NCI-H82 treated with DMSO at 0.1 percent for 48 hours (cell line): ENCODE measurements around the gene NTPCR.
"Not testable (repeated sequence)": the region's sequence is repeated elsewhere in the genome, so short reads cannot be mapped to it uniquely, and the experiment has no call there.

Experiments used
- DNase-seq: peaks from one replicate; lab custom pipeline; 2025; ENCODE audit not compliant: unreplicated experiment; lab: John Stamatoyannopoulos, UW

NTPCR gene

DNA sequence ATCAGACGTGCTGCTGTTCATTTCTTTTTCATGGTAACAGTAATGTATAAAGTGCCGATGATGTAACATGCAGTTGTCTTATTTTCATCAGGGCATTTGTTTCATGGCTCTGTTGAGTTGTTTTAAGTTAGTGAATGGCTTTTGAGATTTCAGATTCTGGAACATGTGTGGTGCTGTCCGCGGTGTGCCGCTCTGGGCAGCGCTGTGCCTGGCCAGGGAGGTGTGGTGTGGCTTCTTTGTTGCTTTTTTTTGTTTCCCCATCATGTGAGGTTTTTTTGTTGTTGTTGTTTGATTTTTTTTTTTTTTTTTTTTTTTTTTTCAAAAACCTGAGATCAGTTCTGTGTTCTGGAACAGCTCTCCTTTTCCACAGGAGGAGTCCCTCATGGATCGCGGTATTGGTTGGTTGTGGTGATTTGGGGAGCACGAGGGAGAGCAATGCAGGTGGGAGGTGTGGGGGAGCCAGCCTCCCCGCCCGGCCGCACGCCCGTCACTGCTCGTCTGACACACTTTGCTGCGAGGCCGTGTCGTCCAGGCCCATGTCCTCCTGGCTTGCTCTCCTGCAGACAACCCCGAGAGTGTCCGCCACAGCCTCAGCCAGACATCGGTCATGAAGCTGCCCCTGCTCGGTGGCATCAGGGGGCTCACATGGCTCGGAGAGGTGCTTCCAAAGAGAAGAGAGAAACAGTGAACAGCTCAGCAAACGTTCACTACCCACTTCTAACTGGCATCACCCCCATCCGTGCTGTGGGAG is 33.6 kb downstream of the NTPCR start:
- DNase-seq, result no peak

DNA sequence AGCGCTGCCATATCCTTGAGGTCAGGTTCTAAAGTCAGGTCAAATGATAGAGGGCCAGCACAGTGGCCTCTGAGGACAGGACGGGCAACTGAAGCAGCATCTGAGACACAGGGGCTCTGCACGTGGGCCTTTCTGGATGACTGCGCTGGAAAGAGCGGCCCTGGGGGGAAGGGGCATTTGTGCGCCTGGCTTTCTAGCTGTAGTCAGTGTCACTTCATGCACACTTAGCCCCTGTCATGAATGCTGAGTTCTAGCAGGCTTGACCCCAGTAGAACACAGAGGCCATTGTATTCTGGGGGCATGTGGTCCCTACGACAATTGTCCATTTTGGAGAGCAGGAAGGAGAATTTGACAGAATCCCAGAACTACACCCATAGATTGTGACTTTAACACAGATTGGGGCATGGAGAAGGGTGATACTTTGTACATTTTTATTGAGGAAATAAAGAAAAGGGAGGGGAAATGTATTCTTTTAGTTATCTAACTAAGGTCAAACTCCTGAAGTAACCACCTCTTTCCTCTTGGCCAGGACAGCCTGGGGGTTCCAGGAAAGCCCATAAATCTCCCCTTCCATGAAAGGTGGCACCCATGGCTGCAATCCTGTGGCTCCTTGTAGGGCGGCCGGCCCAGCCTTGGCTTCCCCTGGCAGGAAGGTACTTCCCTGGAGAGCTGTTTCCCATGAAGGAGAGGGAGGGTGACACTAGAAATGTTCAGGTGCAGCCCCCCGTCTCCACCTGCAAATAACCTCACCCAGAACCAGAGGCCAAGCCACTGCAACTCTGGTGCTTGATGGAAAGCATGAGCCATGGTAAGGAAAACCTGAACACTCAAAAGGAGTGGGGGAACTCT is 34.4 kb downstream of the NTPCR start:
- DNase-seq, result no peak

DNA sequence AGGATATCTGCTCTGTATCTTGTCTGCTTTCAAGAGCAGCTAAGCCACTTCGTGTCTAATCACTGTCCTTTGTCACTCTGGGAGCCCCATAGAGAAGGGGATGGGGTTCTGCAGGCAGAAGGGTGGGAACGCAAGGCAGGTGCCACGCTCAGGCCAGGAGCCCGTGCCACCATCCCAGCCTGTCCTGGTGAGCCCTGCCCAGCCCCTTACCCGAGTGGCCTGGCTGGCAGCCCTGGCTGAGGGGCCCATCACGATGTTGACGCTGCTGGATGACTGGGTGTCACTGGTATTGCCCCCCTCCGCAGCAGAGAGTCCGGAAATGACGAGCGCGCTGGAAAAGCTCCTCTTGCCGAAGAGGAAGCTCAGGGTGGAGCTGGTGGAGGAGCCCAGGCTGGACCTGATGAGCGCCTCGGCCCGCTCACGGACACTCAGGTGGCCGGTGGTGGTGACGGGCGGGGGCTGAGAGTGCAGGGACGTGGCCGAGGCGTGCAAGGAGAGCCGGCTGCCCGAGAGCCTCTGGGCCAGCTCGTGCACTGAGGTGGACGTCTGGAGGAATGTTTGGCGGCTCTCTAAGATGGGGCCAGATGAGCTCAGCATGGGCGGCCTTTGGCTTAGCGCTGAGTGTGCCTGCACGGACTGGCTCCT is 35.6 kb downstream of the NTPCR start:
- DNase-seq, result no peak

DNA sequence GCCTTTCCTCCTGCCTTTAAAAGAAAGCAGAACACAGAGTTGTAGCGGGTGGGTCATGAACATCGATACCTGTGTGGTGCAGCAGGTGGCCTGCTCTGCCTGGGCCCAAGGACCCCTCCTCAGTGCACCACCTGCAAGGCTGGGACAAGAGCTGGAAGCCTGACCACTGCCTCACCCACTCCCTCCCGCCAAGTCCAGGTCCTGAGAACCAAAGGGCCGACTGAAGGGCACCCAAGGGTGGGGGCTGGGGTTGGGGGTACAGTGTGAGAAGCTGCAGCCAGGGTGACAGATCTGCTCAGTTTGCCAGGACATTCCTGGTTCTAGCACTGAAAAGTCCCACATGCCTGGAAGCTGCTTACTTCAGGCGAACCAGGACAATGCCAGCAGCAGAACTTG is 36.1 kb downstream of the NTPCR start:
- DNase-seq, result no peak

DNA sequence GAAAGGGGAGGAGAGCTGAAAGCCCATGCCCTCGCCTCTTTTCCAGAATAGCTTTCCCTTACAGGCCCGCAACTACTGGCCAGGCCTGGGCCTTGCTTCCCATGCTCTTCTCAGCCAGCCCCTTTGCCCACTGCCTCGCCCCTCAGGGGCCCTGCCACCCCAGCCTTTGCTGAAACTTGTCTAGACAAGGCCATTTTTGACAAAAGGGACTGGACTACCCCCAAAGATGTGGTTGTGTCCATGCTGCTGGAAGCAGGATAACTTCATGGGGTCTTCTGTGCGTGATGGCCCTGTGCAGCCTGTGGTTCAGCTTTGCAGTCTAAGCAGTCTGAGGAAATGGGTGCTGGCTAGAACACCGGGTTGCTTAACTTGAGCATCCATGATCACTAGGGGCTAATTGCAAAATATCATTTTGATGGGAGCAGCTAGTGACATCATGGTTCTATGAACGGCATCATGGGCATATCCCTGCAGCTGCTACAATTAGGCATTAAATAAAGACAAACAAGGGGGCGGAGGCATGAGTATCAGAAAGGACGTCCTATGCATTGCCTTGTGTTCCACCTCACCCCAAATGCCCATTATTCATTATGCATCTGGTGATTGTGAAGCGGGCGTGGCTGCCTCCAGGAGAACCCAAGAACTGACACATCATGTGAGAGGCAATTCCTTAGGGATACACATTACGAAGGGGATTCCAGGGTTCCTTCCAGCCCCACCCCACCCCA is 36.8 kb downstream of the NTPCR start:
- no peak for DNase-seq

DNA sequence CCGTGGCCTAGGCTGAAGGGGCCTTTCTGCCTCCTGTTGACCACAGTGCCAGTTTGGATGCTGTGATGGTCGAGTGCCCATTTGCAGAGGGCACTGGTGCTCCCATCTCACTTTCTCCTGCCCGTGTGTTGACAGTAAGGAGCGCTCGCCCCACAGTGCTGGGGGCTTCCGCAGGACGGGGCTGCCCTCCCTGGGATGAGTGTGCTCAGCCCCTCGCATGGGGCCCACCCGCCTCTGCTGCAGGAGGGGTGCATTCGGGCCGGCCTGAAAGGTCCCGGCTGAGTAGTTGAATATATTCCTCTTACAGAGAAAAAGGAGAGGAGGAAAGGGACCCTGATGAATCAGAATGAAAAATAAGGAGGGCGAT is 37.3 kb downstream of the NTPCR start:
- no peak for DNase-seq

DNA sequence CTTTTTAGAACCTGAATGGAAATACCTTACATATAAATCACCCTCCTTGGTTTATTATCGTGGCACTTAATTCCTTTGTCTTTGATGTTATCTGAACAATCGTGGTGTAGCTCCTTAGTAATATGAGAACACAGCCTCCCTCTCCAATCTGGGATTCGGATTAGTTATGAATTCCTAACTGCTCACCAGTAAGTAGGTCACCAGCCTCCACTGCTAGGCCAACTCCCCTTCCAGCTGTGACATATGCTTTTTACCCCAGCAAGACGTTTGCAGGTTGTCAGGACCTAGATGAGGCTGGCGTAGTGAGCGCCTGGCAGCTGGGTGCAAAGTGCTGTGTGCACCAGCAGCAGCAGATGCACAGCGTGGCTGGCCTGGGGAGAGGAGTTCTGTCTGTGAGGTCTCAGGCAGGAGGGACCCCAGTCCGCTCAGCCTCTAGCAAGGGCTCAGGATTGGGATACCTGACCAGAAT is 38.2 kb downstream of the NTPCR start:
- DNase-seq, result no peak

DNA sequence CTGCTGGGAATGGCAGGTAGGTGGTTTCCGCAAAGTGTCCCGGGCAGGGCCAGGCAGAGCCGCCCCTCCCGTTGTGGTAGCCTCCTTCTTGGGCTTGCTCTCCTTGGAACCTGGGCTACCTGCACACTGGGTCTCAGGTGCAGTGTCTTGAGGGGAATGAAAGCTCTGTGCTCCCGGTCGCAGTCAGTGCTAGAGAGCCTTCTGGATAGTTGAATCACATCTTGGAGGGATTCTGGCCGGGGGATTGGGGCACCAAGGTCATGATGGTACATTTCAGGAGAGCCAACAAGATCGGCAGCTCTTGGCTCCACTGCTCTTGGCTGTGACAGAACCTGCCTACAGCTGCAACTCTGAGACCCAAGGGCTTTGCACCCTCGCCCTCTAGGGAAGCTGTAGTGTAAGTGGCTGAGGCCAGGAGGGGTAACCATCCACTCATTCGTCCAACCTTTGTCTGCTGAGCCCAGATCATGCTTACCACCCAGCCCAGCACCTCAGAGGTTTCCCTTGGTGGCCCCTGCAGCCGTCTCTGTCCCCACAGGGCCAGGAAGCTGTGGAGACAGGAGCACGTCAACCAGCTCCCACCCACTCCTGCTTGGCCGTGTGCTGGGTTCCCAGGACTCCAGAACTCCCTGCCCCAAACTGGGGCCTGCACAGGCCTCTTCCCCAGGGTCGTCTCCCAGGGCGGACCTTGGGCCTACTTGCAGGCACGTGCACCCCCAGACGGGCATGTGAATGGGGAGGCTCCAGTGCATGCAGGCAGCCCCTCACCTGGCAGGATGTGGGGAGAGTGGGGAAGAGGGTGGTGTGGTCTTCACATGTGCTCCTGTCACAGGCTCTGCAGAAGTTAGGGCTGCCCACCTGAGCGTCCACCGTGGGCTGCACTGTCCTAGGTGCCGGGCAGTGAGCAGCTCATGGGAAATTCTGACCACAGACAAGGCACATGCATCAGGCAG is 40.0 kb downstream of the NTPCR start:
- no peak for DNase-seq

DNA sequence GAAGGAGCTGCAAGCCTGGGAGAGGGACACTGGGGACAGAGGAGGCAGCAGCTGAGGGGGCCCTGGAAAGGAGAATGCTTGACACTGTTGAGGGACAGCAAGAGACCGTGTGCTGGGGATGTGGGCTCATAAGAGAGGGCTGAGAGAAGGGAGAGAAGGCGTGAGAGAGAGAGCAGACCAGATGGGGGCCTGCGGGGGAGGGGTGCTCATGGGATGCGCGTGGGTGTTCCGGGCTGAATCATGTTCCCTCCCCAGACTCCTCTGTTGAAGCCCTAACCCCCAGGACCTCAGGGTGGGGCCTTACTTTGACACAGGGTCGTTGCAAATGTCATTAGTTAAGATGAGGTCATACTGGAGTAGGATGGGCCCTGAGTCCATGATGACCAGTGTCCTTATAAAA is 40.8 kb downstream of the NTPCR start:
- DNase-seq, result no peak

DNA sequence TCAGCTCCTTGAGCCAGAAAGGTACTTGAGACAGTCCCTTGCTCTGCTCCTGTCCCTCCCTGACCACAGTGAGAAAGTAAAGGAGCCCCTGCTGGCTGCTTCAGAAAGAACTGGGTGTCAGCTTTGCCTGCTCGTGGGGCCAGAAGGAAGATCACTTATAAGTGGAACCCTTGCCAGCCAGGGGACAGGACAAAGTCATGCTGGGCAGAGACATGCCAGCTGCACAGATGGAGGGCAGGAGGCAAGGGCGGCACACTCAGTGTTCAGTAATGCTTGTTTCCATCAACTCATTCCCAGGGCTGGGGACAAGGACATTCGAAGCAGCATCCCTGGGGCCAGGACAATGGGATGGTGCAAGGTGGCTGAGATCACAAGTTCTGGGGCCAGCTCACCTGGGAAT is 41.8 kb downstream of the NTPCR start:
- no peak for DNase-seq

DNA sequence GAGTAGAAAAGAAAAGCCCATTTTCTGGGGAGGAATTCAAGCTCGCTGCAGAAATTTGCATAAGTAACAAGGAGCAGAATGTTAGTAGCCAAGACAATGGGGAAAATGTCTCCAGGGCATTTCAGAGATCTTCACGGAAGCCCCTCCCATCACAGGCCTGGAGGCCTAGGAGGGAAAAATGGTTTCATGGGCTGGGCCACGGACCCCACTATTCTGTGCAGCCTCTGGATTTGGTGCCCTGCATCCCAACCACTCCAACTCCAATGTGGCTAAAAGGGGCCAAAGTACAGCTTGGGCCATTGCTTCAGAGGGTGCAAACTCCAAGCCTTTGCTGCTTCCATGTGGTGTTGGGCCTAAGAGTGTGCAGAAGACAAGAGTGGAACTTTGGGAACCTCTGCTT is 43.1 kb downstream of the NTPCR start:
- DNase-seq, result no peak

DNA sequence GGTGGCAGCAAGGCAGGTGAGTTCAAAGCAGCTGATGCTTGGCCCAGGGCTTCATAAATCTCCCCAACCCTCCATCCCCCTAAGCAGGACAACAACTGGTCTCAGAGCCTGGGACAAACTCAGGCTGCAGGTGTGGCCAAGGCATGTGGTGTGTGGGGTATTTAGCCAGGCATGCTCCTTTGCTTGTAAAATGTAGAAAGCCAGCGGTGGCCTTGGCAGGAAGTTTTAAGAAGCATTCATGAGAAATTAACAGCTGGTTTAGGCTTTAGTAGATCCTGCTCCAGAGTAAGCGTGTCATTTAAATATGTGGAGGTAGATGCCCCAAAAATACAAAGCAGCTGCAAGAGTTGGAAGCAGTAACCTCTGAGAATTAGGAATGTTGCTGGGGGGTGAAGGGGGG is 44.8 kb downstream of the NTPCR start:
- DNase-seq, result no peak

DNA sequence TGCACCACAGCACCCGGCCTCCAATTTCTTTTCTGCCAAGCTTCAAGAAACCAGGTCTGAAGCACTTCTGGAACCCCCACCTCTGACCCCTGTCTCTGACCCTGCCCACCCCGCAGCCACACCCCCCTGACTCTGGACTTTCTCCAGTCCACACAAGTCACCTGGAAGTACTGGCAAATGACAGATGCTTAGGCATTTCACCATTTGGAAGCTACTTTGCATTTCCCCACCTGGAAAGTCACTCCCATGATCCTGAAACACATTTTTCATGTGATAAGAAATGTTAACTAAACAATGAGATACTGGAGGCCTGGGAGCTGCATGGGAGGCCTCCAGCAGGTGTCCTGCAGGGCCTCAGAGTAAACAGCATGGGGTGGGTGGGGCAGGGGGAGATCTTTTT is 45.7 kb downstream of the NTPCR start:
- no peak for DNase-seq

DNA sequence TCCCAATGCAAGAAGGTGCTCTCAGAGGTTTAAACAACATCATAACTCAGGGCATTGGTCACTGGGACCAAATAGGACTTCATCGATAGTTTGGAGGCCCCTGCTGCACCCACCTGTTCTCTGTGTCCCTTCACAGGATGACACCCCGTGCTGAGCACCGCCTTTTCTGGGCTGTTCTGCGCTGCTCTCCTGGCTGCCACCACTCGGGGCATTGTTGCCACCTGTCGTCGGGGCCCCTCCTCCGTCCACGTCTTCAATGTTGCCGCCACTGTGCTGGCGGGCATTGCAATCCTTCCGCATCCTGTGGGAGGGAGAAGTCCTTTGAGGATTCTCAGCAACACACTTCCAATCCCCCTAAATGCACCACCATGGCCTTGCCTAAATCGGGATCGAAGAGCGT is 47.7 kb downstream of the NTPCR start:
- no peak for DNase-seq

DNA sequence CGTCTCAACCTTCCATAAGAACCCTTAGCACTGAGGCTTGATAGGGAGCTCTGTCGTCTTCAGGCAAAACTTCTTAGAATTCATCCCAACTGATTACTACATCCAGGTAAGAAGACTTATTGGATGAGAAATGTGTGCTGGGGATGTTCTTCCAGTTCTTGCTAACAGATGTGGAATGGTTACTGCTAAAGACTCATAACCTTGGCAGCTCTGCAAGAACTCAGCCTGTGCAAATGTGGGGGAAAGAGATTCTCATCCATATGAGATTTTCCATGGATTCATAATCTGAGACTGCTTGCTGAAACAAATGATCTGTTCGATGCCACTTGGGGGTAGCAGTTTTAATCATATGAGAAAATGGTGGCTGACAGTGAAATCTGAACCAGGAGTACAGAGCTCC is 48.2 kb downstream of the NTPCR start:
- DNase-seq, result no peak

DNA sequence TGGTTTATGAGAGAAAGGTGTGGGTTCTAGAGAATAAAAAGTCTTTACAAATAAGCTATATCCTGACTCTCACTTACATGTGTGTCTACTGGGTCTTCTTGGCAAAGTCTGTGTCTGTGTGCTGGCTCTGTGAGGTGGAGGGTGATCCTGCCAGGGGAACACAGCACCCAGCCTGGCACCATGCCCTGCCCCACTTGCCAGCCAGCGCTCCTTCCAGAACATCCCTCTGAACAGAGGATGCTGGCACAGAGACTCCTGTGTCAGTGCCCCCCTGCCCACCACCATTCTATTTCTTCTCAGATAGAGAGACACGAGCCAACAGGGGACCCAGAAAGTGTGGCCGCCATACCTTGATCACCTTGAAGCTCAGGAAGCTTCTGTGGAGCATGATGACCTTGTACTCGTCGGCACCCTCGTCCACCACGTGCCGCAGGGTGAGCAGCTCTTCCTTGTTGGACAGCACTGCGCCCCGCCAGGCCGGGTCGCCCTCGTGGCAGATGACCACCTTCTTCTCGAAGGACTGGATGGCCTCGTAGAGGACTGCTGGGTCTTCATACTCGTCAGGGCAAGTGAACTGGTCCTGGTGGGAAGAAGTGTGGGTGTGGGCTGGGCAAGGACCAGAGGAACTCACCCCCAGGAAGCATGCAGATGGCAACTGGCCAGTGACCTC is 49.7 kb downstream of the NTPCR start:
- no peak for DNase-seq

DNA sequence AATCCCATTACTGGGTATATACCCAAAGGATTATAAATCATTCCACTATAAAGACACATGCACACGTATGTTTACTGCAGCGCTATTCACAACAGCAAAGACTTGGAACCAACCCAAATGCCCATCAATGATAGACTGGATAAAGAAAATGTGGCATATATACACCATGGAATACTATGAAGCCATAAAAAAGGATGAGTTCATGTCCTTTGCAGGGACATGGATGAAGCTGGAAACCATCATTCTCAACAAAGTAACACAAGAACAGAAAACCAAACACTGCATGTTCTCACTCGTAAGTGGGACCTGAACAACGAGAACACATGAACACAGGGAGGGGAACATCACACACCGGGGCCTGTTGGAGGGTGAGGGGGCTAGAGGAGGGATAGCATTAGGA is 53.2 kb downstream of the NTPCR start:
- DNase-seq, result not testable (repeated sequence)

DNA sequence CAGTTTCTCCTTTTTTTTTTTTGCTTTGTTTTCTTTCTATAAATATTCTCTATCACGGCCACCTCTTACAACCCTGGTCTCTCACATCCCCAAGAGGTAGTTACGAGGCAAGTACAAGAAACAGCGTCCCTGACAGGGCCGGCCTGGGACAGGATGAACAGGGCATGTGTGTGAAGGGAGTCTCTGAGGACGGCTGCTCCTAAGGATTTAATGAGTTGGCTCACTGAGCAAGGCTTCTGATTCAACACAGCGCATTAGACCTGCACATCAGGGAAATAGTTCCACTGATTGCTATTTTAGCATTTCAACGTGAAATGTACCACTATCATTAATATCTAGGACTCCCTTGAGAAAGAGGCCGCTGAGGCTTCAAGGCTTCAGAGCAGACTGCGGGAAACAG is 54.0 kb downstream of the NTPCR start:
- DNase-seq, result no peak

DNA sequence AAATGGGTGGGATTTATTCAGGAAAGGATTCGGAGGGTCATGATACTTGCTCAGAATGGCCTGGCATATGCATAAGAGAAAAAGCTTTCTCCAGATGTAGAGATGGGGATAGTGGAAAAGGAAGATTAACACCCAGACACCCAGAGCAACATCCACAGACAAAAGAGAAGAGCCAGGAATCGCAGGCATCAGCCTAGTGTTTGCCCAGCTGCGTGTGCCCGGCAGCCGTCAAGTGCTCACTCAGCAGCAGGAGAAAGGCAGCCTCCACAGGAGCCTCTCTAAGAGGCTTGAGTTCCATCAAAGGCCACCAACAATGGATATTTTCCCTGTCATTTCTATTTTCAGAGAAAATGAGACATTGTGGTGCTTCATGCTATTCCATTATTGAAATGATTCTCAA is 54.7 kb downstream of the NTPCR start:
- DNase-seq, result no peak

DNA sequence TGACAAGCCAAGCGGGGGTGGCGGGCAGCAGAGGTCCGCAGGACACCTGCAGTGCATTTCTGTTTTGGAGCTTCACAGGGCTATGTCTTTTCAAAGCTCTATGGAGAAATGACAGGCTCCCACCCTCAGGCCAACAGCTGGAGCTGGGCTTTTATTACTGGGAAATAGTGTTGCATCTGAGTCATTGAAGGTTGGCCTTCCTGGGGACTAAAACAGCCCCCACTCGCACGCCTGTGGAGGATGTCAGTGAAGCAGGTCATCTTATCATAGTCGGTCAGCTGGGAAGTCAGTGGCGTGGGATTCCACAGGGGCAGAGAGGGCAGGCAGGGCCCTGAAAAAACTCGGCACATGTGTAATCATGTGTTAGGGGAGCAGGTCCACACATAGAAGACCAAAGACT is 55.3 kb downstream of the NTPCR start:
- DNase-seq, result no peak
